ENCODE results near the gene SSBP4.

DNA sequence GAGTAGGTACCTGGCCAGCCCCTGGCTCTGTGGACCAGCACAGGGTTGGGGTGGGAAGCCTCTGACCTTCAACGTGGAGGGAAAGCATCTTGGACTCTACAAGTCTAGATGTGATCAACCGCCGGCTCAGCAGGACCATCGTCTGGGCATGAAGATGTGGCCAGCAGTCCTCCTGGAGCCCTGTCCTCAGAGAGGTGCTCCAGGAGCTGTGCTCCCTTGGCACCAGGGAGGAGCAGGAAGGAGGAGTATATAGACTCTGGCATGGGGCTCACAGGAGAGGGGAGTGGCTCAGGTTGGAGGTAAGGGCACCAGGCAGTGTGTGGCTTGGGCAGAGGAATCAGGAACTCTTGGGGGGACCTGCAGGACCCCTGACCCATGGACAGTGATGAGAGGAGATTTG, 37.1 kb downstream of the SSBP4 start:
- TF ChIP-seq CTCF (IDR thresholded peaks at IDR 0.05): no peak
- TF ChIP-seq POLR2A (IDR thresholded peaks at IDR 0.05): no peak
